Inflammatory macrophage (primary cell): Measurements from ENCODE around the gene RAB7B.
"Not testable (repeated sequence)": the region's sequence is repeated elsewhere in the genome, so short reads cannot be mapped to it uniquely, and the experiment has no call there.

Experiments used
- DNase-seq, 2 donors: peaks; one replicate each; pipeline ENCODE4 v3.0.0-alpha.2; 2020 to 2022
- total RNA-seq, 18 experiments: gene quantifications; one replicate each; lab custom pipeline; 2026; ENCODE audit warnings: mixed read lengths in 6 of 18, inconsistent platforms in 2 of 18; lab: John Stamatoyannopoulos, UW

The RAB7B gene
- 34.1 to 149 (median 80.1) reads per million in 18 experiments for total RNA-seq

- DNase-seq: peak; percentile 82 to 88
Observed at GRCh38 chr1:206002871-206003801, at the start of gene RAB7B. Gene RAB7B, minus strand, starts transcription at chr1:206003395. Its CDS starts 9,260 bp downstream, at chr1:205994135.

GRCh38 chr1:206052231-206052865, 49.2 kb upstream of the RAB7B start:
- not testable (repeated sequence) for DNase-seq

GRCh38 chr1:206050655-206051235, 47.5 kb upstream of the RAB7B start:
- DNase-seq: peak; percentile 73 to 82

GRCh38 chr1:206049919-206050600, 46.9 kb upstream of the RAB7B start:
- no peak for DNase-seq

- no peak for DNase-seq
Observed at GRCh38 chr1:206049293-206049692, 46.1 kb upstream of the RAB7B start.

GRCh38 chr1:206048582-206048981, 45.4 kb upstream of the RAB7B start:
- peak; percentile 67 to 78 for DNase-seq

GRCh38 chr1:206047271-206047670, 44.1 kb upstream of the RAB7B start:
- DNase-seq: no peak

- DNase-seq: no peak
Observed at GRCh38 chr1:206041640-206042039, 38.4 kb upstream of the RAB7B start.

GRCh38 chr1:206040328-206040727, 37.1 kb upstream of the RAB7B start:
- DNase-seq: no peak

- no peak for DNase-seq
Observed at GRCh38 chr1:206039046-206039973, 36.1 kb upstream of the RAB7B start.

GRCh38 chr1:206037581-206037980, 34.4 kb upstream of the RAB7B start:
- DNase-seq: no peak

GRCh38 chr1:206036663-206037455, 33.7 kb upstream of the RAB7B start:
- DNase-seq: peak in 1 of 2 donors; percentile 26

- no peak for DNase-seq
Observed at GRCh38 chr1:206035027-206035426, 31.8 kb upstream of the RAB7B start.

GRCh38 chr1:206032380-206033140, 29.4 kb upstream of the RAB7B start:
- peak; percentile 54 for DNase-seq

GRCh38 chr1:206030714-206031113, 27.5 kb upstream of the RAB7B start:
- peak; percentile 50 to 70 for DNase-seq

- no peak for DNase-seq
Observed at GRCh38 chr1:206030191-206030590, 27.0 kb upstream of the RAB7B start.

- no peak for DNase-seq
Observed at GRCh38 chr1:206029484-206029883, 26.3 kb upstream of the RAB7B start.

GRCh38 chr1:206025283-206025820, 22.2 kb upstream of the RAB7B start:
- DNase-seq: no peak

GRCh38 chr1:206023695-206024094, 20.5 kb upstream of the RAB7B start, which contains the start of gene CTSE:
Gene CTSE, minus strand, starts transcription at chr1:206023895. Its CDS starts 104 bp downstream, at chr1:206023791.
- no peak for DNase-seq
